Hematopoietic multipotent progenitor cell treated with erythropoietin and hydrocortisone succinate and interleukin-3 and kit ligand, for 8 days (in vitro differentiated cells): ENCODE measurements around the gene LATS2.

Experiments
- DNase-seq: peaks from one replicate; pipeline ENCODE4 v3.0.0-alpha.2; 2015

LATS2 gene

DNA sequence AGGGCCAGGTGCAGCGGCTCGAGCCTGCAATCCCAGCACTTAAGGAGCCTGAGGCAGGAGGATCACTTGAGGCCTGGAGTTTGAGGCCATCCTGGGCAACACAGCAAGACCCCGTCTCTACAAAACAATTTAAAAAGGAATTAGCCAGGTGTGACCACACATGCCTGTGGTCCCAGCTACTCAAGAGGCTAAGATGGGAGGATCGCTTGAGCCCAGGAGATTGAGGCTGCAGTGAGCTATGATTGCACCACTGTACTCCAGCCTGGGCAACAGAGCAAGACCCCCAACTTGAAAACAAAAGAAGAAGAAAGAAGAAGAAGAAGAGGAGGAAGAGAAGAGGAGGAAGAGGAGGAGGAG, 47.7 kb downstream of the LATS2 start:
- no peak for DNase-seq

GRCh38 chr13:21012841-21013681, 48.3 kb downstream of the LATS2 start:
- DNase-seq = no peak

DNA sequence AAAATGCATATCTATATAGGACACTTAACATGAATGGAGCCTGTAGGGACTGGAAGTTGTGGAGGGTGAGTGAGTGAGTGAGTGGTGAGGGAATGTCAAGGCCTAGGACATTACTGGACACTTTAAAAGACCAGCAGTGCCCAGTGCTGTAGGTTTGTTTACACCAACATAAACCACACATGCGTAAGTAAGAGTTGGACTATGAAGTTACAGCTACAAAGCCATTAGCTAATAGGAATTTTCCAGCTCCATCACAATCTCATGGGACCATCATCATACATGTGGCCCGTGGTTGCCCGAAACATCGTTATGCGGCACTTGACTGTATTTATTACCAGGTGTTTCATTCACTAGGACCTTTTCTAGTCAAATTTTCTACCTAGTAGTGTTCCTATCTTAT, 49.2 kb downstream of the LATS2 start:
- DNase-seq = no peak

DNA sequence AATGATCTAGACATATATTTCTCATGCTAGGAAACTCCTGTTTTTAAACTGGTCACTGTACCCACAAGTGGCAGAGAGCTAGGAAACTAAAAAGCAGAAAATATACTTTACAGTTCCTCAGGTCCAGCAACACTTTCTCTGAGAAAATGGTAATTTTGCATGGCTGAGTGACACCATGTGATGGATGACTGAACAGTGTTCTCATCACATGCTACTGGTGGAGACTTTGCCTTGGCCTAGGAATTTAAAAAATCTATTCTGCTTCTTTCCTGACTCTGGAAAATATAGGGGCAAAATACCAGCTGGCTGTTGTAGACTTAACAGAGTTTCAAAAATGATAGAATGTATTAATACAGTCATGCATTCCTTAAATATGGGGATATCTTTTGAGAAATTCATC, 50.0 kb downstream of the LATS2 start:
- DNase-seq = no peak

DNA sequence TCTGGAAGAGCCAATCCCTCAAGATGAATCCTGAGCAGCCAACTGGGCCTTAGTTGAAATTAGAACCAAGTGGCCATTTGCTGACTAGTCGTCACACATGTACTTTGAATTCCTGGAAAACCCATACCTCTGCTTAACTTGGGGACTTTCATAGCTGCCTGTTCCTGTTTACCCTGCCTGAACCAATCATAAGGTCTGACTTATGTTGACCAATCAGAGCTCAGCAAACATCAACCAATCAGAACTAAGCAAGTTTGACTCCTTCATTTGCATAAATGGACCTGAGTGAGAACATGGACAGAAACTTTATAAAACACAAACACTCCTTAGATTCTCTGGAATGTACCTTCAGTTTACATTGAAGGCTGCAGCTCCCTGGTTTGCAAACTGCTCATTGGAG, 50.8 kb downstream of the LATS2 start:
- peak; percentile 60 for DNase-seq

GRCh38 chr13:21009036-21009435, 52.4 kb downstream of the LATS2 start:
- DNase-seq = no peak

DNA sequence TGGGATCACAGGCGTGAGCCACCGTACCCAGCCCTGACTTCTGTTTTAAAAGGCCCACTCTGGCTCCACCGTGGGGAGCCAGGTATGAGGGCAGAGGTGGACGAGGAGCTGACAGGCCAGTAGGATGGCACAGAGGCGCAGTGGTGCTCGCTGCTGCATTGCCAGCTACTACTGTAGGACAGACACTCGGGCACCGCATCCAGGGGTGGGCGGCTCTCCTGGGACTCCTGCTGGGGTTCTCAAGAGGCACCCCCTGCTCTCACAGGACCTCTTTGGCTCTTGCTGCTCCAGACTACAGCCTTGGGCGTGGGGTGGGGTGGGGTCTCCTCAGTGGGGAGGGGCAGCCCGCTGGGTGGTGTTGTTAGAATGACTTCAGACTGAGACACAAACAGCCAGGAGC, 53.4 kb downstream of the LATS2 start:
- DNase-seq = no peak

- no peak for DNase-seq
Measured at GRCh38 chr13:21006141-21007005, 55.0 kb downstream of the LATS2 start.

DNA sequence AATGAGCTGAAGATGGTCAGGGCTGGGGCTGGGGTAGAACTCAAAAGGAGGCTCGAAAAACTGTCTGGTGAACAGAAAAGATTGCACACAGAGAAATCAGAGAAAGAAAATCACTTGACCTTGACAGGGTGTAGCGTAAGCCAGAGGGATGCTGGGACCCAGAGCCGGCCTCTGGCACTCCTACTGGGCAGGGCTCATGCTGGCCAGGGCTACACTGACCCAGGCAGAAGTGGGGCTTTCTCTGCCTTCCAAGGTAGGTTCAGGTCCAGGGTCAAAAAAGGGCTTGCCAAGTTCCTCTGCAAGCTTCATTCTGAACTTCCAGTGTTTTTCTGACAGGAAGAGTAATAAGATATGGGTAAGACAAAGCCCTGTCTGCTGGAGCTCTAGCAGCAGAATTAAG, 56.2 kb downstream of the LATS2 start:
- DNase-seq = no peak

- no peak for DNase-seq
Measured at GRCh38 chr13:21001471-21001870, 59.9 kb downstream of the LATS2 start.

DNA sequence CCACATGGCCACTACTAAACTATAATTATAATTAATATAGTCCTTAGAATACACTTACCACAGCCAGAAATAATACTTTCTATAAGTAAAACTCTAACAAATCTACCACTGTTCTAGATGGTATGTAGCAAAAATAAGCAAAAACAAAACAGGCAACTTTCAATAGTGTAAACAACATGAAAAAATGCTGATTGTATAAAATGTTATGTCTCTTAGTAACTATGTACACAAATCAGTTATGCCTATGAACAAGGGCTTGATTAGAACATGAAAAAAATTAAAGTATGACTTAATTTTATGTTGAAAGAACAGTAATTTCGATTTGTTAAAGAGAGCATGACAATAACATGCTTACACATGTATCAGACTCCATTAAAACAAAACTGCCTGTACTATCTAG, 60.7 kb downstream of the LATS2 start:
- no peak for DNase-seq

DNA sequence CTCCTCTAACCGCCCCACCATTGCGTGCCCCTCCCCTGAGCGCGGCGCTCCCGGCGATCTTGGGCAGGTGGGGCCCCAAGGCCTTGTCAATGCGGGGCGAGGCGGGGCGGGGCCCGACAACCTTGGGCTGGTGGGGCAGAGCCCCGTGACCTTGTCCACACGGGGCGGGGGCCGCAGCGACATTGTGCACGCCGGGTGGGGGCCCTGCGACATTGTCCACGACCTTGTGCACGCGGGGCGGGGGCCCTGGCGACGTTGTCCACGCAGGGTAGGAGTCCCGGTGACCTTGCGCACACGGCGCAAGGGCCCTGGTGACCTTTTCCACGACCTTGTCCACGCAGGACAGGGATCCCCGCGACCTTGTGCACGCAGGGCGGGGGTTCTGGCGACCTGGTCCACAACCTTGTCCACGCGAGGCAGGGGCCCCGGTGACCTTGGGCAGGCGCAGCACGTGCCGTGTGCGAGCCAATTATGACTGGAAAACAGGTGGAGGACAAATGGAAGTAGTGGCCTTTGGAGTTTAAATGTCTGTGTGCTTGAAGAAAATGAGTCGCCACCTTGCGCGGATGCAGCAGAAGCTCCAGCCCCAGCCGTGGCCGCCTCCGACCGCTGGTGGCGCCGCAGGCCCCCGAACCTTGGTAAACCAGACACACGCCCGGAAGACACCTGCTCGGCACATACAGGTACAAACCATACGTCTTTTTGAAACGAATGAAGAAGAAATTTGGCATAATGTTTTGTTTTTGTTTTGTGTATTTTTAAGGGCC, 62.6 kb downstream of the LATS2 start:
- DNase-seq = no peak

DNA sequence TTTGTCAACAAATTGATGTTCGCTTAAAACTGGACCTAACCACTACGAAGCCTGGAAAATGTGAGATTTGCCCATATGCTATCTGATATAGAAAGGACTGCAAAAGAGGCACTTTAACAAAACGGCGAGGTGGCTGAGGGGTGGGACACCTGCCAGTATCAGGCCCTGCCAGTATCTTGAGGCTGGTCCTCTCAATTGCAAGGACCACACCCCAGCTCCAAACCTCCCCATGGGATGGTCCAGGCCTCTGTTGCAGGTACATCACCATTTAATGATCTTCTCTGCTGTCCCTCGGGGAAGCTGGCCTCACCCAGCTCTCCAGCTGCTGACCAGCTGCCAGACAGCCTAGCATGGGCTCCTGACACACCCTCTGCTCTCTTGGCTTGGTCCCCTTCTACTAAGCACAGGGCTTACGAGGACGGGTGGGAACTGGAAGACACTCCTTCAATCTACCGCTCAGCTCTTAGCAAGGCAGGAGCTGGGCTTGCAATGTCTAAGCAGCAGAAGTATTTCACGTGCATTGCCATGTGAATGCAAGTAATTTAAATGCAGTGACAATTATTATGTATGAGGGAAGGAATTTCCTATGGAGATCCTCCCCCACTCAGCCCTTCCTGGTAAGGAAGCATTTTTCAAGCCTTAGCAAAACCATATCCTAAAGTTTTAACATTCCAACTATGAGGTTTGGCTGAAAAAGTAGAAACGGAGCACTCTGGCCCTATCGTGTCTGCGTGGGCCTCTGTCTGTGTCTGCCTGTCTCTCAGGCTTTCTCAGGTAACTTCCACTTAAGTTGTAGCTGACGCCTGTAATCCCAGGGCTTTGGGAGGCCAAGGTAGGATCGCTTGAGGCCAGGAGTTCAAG, 63.9 kb downstream of the LATS2 start:
- peak; percentile 36 for DNase-seq

- DNase-seq = peak; percentile 98
Measured at GRCh38 chr13:20995245-20995838, 66.0 kb downstream of the LATS2 start.

- no peak for DNase-seq
Measured at GRCh38 chr13:20994441-20994821, 67.0 kb downstream of the LATS2 start.

- DNase-seq = peak; percentile 95
Measured at GRCh38 chr13:20993661-20994440, 67.5 kb downstream of the LATS2 start.

- no peak for DNase-seq
Measured at GRCh38 chr13:20993211-20993610, 68.2 kb downstream of the LATS2 start.

DNA sequence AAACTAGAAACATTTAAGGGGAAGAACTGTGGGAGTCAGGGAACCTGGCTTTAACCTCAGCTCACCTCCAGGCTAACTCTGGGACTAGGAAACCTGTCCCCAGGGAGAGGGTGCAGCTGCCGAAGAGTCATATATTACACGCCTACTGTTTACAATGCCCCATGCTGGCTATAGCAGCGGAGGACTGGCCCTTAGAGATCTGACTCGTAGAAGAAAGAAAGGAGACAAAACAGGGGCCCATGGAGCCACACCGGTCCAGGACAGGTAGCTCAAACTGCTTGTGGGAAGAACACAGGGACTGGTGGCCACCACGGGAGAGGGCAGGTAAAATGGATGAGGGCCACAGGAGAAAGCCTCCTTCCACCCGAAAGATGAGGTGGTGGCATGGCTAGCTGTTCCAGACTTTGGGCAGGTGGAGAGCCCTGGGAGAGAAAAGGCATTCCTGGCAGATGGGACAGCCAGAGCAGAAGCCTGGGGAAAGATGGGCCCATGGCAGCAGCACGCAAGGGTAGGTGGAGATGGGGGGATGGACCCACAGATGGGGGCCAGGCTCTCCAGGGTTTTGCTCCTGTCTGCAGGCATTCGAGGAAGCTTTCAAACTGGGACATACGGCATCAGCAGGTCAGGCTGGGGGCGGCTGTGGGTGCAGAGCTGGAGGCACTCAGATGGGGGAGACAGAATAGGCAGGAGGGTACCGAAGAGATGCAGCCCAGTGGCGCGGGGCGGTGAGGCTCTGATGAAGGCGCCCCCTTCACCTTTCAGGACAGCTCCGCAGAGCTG, 69.5 kb downstream of the LATS2 start:
- DNase-seq = no peak

DNA sequence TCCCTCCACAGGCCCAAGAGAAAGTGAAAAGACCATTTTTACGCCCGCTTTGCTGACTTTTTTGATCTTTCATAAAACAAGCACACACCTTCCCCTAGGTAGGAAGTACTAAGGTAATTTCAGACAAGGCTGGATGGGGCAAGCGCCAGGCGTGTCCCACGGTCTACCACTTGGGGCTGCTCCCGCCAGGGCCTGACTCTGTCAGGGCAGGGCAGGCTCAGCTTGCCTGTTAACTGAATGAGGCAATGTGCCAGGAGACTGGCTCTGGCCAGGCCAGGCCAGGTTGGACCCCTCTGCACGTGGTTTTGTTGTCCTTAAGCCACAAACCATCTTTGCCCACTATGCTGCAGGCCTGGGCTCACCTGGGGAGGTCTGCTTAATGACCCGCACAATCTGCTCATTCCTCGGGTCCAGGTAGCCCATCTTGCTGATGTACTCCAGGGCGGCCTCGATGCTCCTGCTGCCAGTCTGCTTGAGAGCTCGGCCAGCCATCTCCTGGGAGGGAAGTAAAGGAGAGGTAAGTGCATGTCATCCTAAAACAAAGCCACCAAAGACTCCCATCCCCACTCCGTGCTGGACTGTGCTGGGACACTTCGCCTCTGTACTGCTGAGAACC, 70.4 kb downstream of the LATS2 start:
- peak; percentile 21 for DNase-seq
